ENCODE results near the gene RALBP1.

DNA sequence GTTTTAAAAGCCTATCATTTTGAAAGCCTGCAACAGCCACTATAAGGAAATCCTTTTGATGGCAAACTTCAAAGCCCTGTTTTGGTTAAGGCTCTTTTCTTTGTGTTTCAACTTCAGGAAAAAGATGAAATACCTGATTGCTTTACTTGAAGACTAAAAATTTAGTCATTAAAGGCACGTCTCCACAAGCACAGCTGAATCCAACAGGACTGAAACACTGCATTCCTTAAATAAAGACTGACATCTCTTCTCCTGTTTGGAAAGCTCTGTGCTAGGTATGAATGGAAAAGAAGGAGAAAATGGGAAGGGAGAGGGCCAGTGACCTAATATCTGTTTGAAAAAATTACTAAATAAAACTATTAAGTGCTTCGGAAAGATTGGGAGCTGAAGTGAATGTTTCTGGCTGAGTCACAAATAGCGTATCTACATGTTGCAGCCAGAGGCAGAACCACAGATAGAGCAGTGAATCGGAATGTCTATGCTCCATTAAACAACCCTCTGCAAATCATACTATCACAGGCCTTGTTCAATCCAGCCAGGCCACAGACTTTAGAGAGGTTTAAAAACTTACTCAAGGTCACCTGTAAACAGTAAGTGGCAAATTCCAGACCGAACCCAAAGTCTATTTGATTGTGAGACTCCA lies 21.1 kb upstream of the RALBP1 start:
- TF ChIP-seq, protein P1, sequence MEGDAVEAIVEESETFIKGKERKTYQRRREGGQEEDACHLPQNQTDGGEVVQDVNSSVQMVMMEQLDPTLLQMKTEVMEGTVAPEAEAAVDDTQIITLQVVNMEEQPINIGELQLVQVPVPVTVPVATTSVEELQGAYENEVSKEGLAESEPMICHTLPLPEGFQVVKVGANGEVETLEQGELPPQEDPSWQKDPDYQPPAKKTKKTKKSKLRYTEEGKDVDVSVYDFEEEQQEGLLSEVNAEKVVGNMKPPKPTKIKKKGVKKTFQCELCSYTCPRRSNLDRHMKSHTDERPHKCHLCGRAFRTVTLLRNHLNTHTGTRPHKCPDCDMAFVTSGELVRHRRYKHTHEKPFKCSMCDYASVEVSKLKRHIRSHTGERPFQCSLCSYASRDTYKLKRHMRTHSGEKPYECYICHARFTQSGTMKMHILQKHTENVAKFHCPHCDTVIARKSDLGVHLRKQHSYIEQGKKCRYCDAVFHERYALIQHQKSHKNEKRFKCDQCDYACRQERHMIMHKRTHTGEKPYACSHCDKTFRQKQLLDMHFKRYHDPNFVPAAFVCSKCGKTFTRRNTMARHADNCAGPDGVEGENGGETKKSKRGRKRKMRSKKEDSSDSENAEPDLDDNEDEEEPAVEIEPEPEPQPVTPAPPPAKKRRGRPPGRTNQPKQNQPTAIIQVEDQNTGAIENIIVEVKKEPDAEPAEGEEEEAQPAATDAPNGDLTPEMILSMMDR (IDR thresholded peaks at IDR 0.05), result no peak
- TF ChIP-seq POLR2A (IDR thresholded peaks at IDR 0.05), result no peak
- TF ChIP-seq EP300 (IDR thresholded peaks at IDR 0.05), result no peak
- TF ChIP-seq POLR2AphosphoS5 (IDR thresholded peaks at IDR 0.05), result no peak
